ENCODE measurements around the gene TSPAN17.

TSPAN17 gene

DNA sequence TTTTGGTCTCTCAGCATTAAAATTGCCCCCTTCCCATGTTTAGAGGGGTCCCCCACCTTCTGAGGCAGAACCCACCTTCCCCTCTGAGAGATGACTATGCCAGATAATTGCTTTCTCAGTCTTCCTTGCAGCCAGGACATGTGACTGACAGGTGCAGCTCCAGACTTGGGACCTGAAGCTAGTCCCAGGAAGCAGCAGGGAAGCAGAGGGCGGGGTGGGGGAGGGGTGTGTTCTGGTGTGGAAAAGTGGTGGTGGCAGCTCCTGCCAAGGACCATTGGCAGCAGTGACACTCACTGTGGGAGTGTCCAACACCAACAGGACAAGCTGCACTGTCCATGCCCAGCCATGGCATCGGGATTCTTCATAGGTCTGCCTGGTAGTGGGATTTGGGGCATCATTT is 14.5 kb upstream of the TSPAN17 start:
- no peaks in the 10 kb centered on the region for H3K79me1 ChIP-seq (ENCODE audit: low read length)
- no peak overlapping the region for H3K18ac ChIP-seq (ENCODE audit: low read length)
- H3K4ac ChIP-seq (ENCODE audit: low read depth, low read length): no peak overlapping the region
- H2BK15ac ChIP-seq (replicated peaks; ENCODE audit: low read depth): no peak overlapping the region
- H3K27me3 ChIP-seq (ENCODE audit: insufficient read depth, low read length, poor library complexity): peaks cover 8% of the 10 kb centered on the region
- no peak overlapping the region for H2BK5ac ChIP-seq (ENCODE audit: low read length)
- DNase-seq: no peak
- no peak overlapping the region for H3K4me2 ChIP-seq (ENCODE audit: low read length)
- H2BK120ac ChIP-seq (ENCODE audit: low read depth, low read length): no peak overlapping the region
- H3K4me3 ChIP-seq (ENCODE audit: low read length): no peak overlapping the region
- no peak overlapping the region for H3K56ac ChIP-seq (ENCODE audit: low read length)
- H3K23ac ChIP-seq (ENCODE audit: low read length): no peak overlapping the region
- no peak overlapping the region for H3K27ac ChIP-seq (ENCODE audit: low read depth, low read length)
- H3K79me2 ChIP-seq (ENCODE audit: control insufficient read depth, insufficient read depth, low read length): no peaks in the 10 kb centered on the region
- WGBS (ENCODE audit: extremely low coverage, insufficient coverage, low lambda C conversion rate): no CpG with 5 or more reads among the region's 2 CpGs
- no peak overlapping the region for H4K5ac ChIP-seq (ENCODE audit: low read length)
- H3K36me3 ChIP-seq (ENCODE audit: control insufficient read depth, insufficient read depth, low read length): no peaks in the 10 kb centered on the region
- no peak overlapping the region for H2AK5ac ChIP-seq (ENCODE audit: low read length)
- H3K9ac ChIP-seq (ENCODE audit: low read length): no peak overlapping the region
- H4K8ac ChIP-seq (ENCODE audit: low read depth, low read length): no peak overlapping the region
- H3K4me1 ChIP-seq (ENCODE audit: control insufficient read depth, low read depth, low read length): peaks cover 5% of the 10 kb centered on the region

DNA sequence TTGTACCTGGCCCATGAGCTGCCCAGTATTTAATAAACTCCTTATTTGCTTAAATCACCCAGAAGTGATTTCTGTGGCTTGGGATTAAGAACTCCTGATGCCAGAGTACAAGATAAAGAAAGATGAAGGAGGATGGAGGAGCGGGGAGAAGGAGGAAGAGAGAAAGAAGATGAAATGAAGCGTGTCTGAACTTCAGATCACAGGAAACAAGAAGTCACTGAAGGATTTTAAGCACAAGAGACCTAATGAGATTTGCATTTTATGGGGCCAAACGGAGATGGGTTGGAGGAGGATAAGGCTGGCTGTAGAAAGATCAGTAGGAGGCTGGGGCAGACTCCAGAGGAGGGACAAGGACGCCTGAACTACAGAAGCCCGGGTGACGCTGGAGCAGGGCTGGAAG is 13.7 kb upstream of the TSPAN17 start:
- peaks cover 8% of the 10 kb centered on the region for H3K27me3 ChIP-seq (ENCODE audit: insufficient read depth, low read length, poor library complexity)
- no peak overlapping the region for H2BK120ac ChIP-seq (ENCODE audit: low read depth, low read length)
- H3K56ac ChIP-seq (ENCODE audit: low read length): no peak overlapping the region
- no peak overlapping the region for H2BK5ac ChIP-seq (ENCODE audit: low read length)
- no peak overlapping the region for H3K9ac ChIP-seq (ENCODE audit: low read length)
- H3K4me3 ChIP-seq (ENCODE audit: low read length): no peak overlapping the region
- no peak overlapping the region for H3K27ac ChIP-seq (ENCODE audit: low read depth, low read length)
- no peak overlapping the region for H2AK5ac ChIP-seq (ENCODE audit: low read length)
- WGBS (ENCODE audit: extremely low coverage, insufficient coverage, low lambda C conversion rate): 100% methylated on average over 1 of the region's 6 CpGs
- no peak overlapping the region for H2BK15ac ChIP-seq (replicated peaks; ENCODE audit: low read depth)
- H3K4ac ChIP-seq (ENCODE audit: low read depth, low read length): no peak overlapping the region
- peaks cover 5% of the 10 kb centered on the region for H3K4me1 ChIP-seq (ENCODE audit: control insufficient read depth, low read depth, low read length)
- H3K79me2 ChIP-seq (ENCODE audit: control insufficient read depth, insufficient read depth, low read length): no peaks in the 10 kb centered on the region
- H3K23ac ChIP-seq (ENCODE audit: low read length): no peak overlapping the region
- H4K5ac ChIP-seq (ENCODE audit: low read length): no peak overlapping the region
- no peaks in the 10 kb centered on the region for H3K36me3 ChIP-seq (ENCODE audit: control insufficient read depth, insufficient read depth, low read length)
- no peak overlapping the region for H3K4me2 ChIP-seq (ENCODE audit: low read length)
- DNase-seq: no peak
- no peak overlapping the region for H3K18ac ChIP-seq (ENCODE audit: low read length)
- H4K8ac ChIP-seq (ENCODE audit: low read depth, low read length): no peak overlapping the region
- H3K79me1 ChIP-seq (ENCODE audit: low read length): no peaks in the 10 kb centered on the region

DNA sequence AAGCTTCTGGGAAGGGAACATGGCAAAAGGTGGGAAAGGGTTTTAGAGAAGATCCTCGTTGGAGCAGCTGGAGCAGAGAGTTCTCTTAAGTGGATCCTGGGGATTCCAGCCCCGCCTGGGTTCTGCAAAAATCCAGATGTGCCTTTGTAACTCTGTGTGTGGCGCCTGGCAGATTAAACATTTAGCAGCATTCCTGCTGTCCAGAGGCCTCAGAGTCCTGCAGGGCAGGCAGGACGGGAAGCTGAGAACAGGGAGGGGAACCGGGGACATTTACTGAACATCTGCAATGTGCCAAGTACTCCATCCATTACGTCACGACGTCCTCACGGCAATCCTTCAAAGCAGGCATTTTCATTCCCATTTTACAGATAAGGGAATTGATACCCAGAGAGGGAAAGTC is 10.9 kb upstream of the TSPAN17 start:
- no peak overlapping the region for H4K5ac ChIP-seq (ENCODE audit: low read length)
- no peak for DNase-seq
- no peak overlapping the region for H3K4me2 ChIP-seq (ENCODE audit: low read length)
- H3K18ac ChIP-seq (ENCODE audit: low read length): no peak overlapping the region
- H2AK5ac ChIP-seq (ENCODE audit: low read length): no peak overlapping the region
- no CpG with 5 or more reads among the region's 9 CpGs for WGBS (ENCODE audit: extremely low coverage, insufficient coverage, low lambda C conversion rate)
- H2BK120ac ChIP-seq (ENCODE audit: low read depth, low read length): no peak overlapping the region
- H2BK15ac ChIP-seq (replicated peaks; ENCODE audit: low read depth): no peak overlapping the region
- no peak overlapping the region for H3K4me3 ChIP-seq (ENCODE audit: low read length)
- H2BK5ac ChIP-seq (ENCODE audit: low read length): no peak overlapping the region
- H3K4me1 ChIP-seq (ENCODE audit: control insufficient read depth, low read depth, low read length): peaks cover 3% of the 10 kb centered on the region
- no peak overlapping the region for H3K27ac ChIP-seq (ENCODE audit: low read depth, low read length)
- H3K4ac ChIP-seq (ENCODE audit: low read depth, low read length): no peak overlapping the region
- H4K8ac ChIP-seq (ENCODE audit: low read depth, low read length): no peak overlapping the region
- H3K79me1 ChIP-seq (ENCODE audit: low read length): no peaks in the 10 kb centered on the region
- H3K27me3 ChIP-seq (ENCODE audit: insufficient read depth, low read length, poor library complexity): peaks cover 2% of the 10 kb centered on the region
- no peaks in the 10 kb centered on the region for H3K79me2 ChIP-seq (ENCODE audit: control insufficient read depth, insufficient read depth, low read length)
- H3K23ac ChIP-seq (ENCODE audit: low read length): no peak overlapping the region
- H3K9ac ChIP-seq (ENCODE audit: low read length): no peak overlapping the region
- no peaks in the 10 kb centered on the region for H3K36me3 ChIP-seq (ENCODE audit: control insufficient read depth, insufficient read depth, low read length)
- H3K56ac ChIP-seq (ENCODE audit: low read length): no peak overlapping the region

DNA sequence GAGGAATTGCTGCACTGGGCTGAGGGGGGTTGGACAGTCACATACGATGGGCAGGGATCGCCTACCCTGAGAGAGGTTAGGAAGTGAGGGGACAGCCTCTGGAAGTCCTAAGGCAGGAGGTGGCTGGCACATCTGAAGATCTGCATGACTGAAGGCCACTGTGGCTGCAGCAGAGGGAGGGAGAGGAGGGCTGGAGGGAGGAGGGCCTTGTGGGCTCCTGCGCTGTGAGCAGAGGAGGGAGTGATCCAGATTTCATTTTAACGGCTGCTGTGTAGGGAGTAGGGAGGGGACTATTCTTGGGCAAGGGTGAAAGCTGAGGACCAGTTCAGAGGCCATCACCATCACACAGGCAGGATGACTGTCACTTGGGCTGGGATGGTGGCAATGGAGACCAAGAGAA is 9.7 kb upstream of the TSPAN17 start:
- H3K4me1 ChIP-seq (ENCODE audit: control insufficient read depth, low read depth, low read length): peaks cover 5% of the 10 kb centered on the region
- no peak overlapping the region for H3K27ac ChIP-seq (ENCODE audit: low read depth, low read length)
- H3K79me2 ChIP-seq (ENCODE audit: control insufficient read depth, insufficient read depth, low read length): no peaks in the 10 kb centered on the region
- no peak overlapping the region for H3K4ac ChIP-seq (ENCODE audit: low read depth, low read length)
- no peak overlapping the region for H2BK15ac ChIP-seq (replicated peaks; ENCODE audit: low read depth)
- no peaks in the 10 kb centered on the region for H3K79me1 ChIP-seq (ENCODE audit: low read length)
- no peak overlapping the region for H2BK5ac ChIP-seq (ENCODE audit: low read length)
- no peak overlapping the region for H2BK120ac ChIP-seq (ENCODE audit: low read depth, low read length)
- H3K23ac ChIP-seq (ENCODE audit: low read length): no peak overlapping the region
- no peak overlapping the region for H2AK5ac ChIP-seq (ENCODE audit: low read length)
- H4K5ac ChIP-seq (ENCODE audit: low read length): no peak overlapping the region
- H3K36me3 ChIP-seq (ENCODE audit: control insufficient read depth, insufficient read depth, low read length): no peaks in the 10 kb centered on the region
- H4K8ac ChIP-seq (ENCODE audit: low read depth, low read length): no peak overlapping the region
- H3K9ac ChIP-seq (ENCODE audit: low read length): no peak overlapping the region
- no peak overlapping the region for H3K4me3 ChIP-seq (ENCODE audit: low read length)
- H3K27me3 ChIP-seq (ENCODE audit: insufficient read depth, low read length, poor library complexity): no peaks in the 10 kb centered on the region
- no peak overlapping the region for H3K56ac ChIP-seq (ENCODE audit: low read length)
- H3K18ac ChIP-seq (ENCODE audit: low read length): no peak overlapping the region
- H3K4me2 ChIP-seq (ENCODE audit: low read length): no peak overlapping the region
- DNase-seq: no peak
- WGBS (ENCODE audit: extremely low coverage, insufficient coverage, low lambda C conversion rate): no CpG with 5 or more reads among the region's 4 CpGs

DNA sequence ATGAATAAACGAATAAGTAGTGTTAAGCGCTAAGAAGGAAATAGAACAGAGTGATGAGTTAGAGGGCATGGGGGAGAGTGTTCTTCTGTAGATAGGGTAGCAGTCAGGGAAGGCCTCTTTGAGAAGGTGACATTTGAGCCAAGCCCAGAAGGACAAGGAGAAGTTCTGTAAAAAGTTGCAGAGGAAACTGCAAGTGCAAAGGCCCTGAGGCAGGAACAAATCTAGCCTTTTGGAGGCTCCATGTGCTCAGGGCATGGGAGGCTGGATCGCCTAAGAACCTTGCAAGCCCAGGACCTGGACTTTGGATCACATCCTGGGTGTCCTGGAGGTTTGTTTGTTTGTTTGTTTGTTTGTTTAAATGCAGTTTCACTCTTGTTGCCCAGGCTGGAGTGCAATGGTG is 8.8 kb upstream of the TSPAN17 start:
- 100% methylated on average over 2 of the region's 3 CpGs for WGBS (ENCODE audit: extremely low coverage, insufficient coverage, low lambda C conversion rate)
- Histone ChIP-seq H2BK15ac (replicated peaks; ENCODE audit: low read depth) (no peak overlapping the region), H3K79me1 (ENCODE audit: low read length) (no peaks in the 10 kb centered on the region), H2BK5ac (ENCODE audit: low read length) (no peak overlapping the region), H2BK120ac (ENCODE audit: low read depth, low read length) (no peak overlapping the region), H3K23ac (ENCODE audit: low read length) (no peak overlapping the region), H3K4me2 (ENCODE audit: low read length) (no peak overlapping the region), H3K36me3 (ENCODE audit: control insufficient read depth, insufficient read depth, low read length) (no peaks in the 10 kb centered on the region), H3K27me3 (ENCODE audit: insufficient read depth, low read length, poor library complexity) (no peaks in the 10 kb centered on the region), H4K8ac (ENCODE audit: low read depth, low read length) (no peak overlapping the region), H3K9ac (ENCODE audit: low read length) (no peak overlapping the region), H3K79me2 (ENCODE audit: control insufficient read depth, insufficient read depth, low read length) (no peaks in the 10 kb centered on the region), H3K4me3 (ENCODE audit: low read length) (no peak overlapping the region), H3K18ac (ENCODE audit: low read length) (no peak overlapping the region), H3K27ac (ENCODE audit: low read depth, low read length) (no peak overlapping the region), H2AK5ac (ENCODE audit: low read length) (no peak overlapping the region), H3K56ac (ENCODE audit: low read length) (no peak overlapping the region), H4K5ac (ENCODE audit: low read length) (no peak overlapping the region), H3K4ac (ENCODE audit: low read depth, low read length) (no peak overlapping the region), H3K4me1 (ENCODE audit: control insufficient read depth, low read depth, low read length) (peaks cover 5% of the 10 kb centered on the region)
- DNase-seq: no peak

DNA sequence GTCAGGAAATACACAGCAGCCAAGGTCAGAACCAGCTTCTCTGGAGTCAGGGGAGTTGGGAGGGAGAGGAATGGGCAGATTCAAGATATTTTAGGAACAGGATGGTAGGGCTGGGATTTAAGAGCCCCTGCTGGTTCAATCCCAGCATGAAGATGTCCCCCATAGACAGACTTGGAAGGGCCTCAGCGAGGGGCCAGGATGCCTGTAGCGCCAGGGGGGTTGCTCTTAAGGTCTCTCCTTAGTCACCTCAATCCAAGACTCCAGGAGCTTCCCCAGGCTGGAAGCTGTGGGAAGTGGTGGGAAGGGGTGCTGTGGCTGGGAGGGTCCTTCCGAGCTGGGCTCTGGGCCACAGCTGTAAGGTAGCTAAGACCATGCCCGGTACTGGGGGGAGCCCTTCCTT is 8.1 kb upstream of the TSPAN17 start:
- Histone ChIP-seq H4K8ac (ENCODE audit: low read depth, low read length) (no peak overlapping the region), H3K9ac (ENCODE audit: low read length) (no peak overlapping the region), H2BK5ac (ENCODE audit: low read length) (no peak overlapping the region), H3K27ac (ENCODE audit: low read depth, low read length) (no peak overlapping the region), H3K4ac (ENCODE audit: low read depth, low read length) (no peak overlapping the region), H2AK5ac (ENCODE audit: low read length) (no peak overlapping the region), H3K56ac (ENCODE audit: low read length) (no peak overlapping the region), H3K36me3 (ENCODE audit: control insufficient read depth, insufficient read depth, low read length) (no peaks in the 10 kb centered on the region), H2BK15ac (replicated peaks; ENCODE audit: low read depth) (no peak overlapping the region), H3K4me2 (ENCODE audit: low read length) (no peak overlapping the region), H3K79me2 (ENCODE audit: control insufficient read depth, insufficient read depth, low read length) (no peaks in the 10 kb centered on the region), H4K5ac (ENCODE audit: low read length) (no peak overlapping the region), H3K27me3 (ENCODE audit: insufficient read depth, low read length, poor library complexity) (no peaks in the 10 kb centered on the region), H3K4me1 (ENCODE audit: control insufficient read depth, low read depth, low read length) (peaks cover 2% of the 10 kb centered on the region), H2BK120ac (ENCODE audit: low read depth, low read length) (no peak overlapping the region), H3K4me3 (ENCODE audit: low read length) (no peak overlapping the region), H3K23ac (ENCODE audit: low read length) (no peak overlapping the region), H3K18ac (ENCODE audit: low read length) (no peak overlapping the region), H3K79me1 (ENCODE audit: low read length) (no peaks in the 10 kb centered on the region)
- no CpG with 5 or more reads among the region's 4 CpGs for WGBS (ENCODE audit: extremely low coverage, insufficient coverage, low lambda C conversion rate)
- no peak for DNase-seq

Data from mesendoderm (in vitro differentiated cells).